Activated CD4-positive, alpha-beta memory T cell treated with anti-CD3 and anti-CD28 coated beads for 36 hours (primary cell): ENCODE data around the gene TAF9. TPM values are rescaled to one million over a fixed set of nuclear protein-coding genes. Genes with fewer than 3 reads are reported as not detected.
"Not testable (repeated sequence)": the region's sequence is repeated elsewhere in the genome, so short reads cannot be mapped to it uniquely, and the experiment has no call there.

Experiments used
- CTCF ChIA-PET: fragments of 350-600 bp; sonication (Branson Sonifier 250); formaldehyde crosslinking; loops from one replicate; lab custom pipeline; 2021; ENCODE audit warnings: antibody characterized with exemption, inconsistent platforms; lab: Charles Lee
- POLR2A ChIA-PET: fragments of 350-600 bp; sonication (Branson Sonifier 250); formaldehyde crosslinking; loops from one replicate; lab custom pipeline; 2021; ENCODE audit warnings: antibody characterized with exemption; lab: Charles Lee
- DNase-seq: peaks from one replicate; pipeline ENCODE4 v3.0.0-alpha.2; 2020
- H3K27ac Mint-ChIP-seq: one replicate; pipeline ENCODE4 v1.8.0; 2021; ENCODE audit warnings: mixed read lengths
- H3K27me3 Mint-ChIP-seq: one replicate; pipeline ENCODE4 v1.8.0; 2021; ENCODE audit warnings: mixed read lengths
- H3K36me3 Mint-ChIP-seq: one replicate; pipeline ENCODE4 v1.8.0; 2021; ENCODE audit warnings: mixed read lengths
- H3K4me1 Mint-ChIP-seq: one replicate; pipeline ENCODE4 v1.8.0; 2021; ENCODE audit warnings: low read depth, mixed read lengths
- H3K4me3 Mint-ChIP-seq: one replicate; pipeline ENCODE4 v1.8.0; 2021; ENCODE audit warnings: mild to moderate bottlenecking, mixed read lengths
- H3K9me3 Mint-ChIP-seq: one replicate; pipeline ENCODE4 v1.8.0; 2021; ENCODE audit warnings: mixed read lengths
- intact Hi-C: fragments of 100-400 bp; cut with micrococcal nuclease; formaldehyde crosslinking; loops from one replicate; pipeline ENCODE4 v1.15.1; 2023
- total RNA-seq, 2 experiments: library from RNA; stranded (reverse); gene quantifications; one replicate each; pipeline ENCODE4 v1.2.3, GENCODE V29; 2021

The TAF9 gene
- 10 to 100 TPM; 55.8 to 58.3 TPM for total RNA-seq

GRCh38 chr5:69369340-69370121 lies at the start of gene TAF9, which contains the start of the genes AK6 and RAD17:
Gene TAF9, minus strand, starts transcription at chr5:69369520. Its CDS starts 3,783 bp downstream, at chr5:69365737.
Gene AK6, minus strand, starts transcription at chr5:69369520. Its CDS starts 30 bp downstream, at chr5:69369490.
Gene RAD17, plus strand, starts transcription at chr5:69369818. Its CDS starts 2,391 bp downstream, at chr5:69372209.
- Mint-ChIP-seq H3K27me3 (no peaks in the 10 kb centered on the region), H3K36me3 (peaks cover 24% of the 10 kb centered on the region), H3K9me3 (no peaks in the 10 kb centered on the region), H3K4me1 (peaks cover 44% of the 10 kb centered on the region), H3K27ac (peak within 1 kb of the TSS; percentile 97), H3K4me3 (peak within 1 kb of the TSS; percentile 98)
- peak; percentile 94 for DNase-seq
- POLR2A ChIA-PET: interaction anchor here (1.7 kb wide), 1 partner anchor 276 kb away, joined by 5 read pairs; the partner anchor contains the start of gene SLC30A5
- intact Hi-C loops: loop anchor here (1.0 to 2.0 kb wide), 6 partner anchors 135 to 327 kb away; partner anchors contain the start of genes CCNB1, CDK7 and CENPH
- CTCF ChIA-PET: interaction anchor here (1.1 to 2.0 kb wide), 2 partner anchors 35 to 276 kb away, joined by 4 to 9 read pairs; partner anchors contain the start of gene SLC30A5

GRCh38 chr5:69418554-69418953 lies 49.2 kb upstream of the TAF9 start:
- DNase-seq: no peak
- Mint-ChIP-seq H3K4me3 (no peak overlapping the region), H3K27me3 (no peaks in the 10 kb centered on the region), H3K9me3 (no peaks in the 10 kb centered on the region), H3K4me1 (peaks cover 2% of the 10 kb centered on the region), H3K27ac (no peak overlapping the region), H3K36me3 (peaks cover 4% of the 10 kb centered on the region)
- POLR2A ChIA-PET: no interaction called here
- CTCF ChIA-PET: no interaction called here
- intact Hi-C loops: loop anchor here (10.0 kb wide), 1 partner anchor 76 kb away; the partner anchor contains the start of gene OCLN

DNA sequence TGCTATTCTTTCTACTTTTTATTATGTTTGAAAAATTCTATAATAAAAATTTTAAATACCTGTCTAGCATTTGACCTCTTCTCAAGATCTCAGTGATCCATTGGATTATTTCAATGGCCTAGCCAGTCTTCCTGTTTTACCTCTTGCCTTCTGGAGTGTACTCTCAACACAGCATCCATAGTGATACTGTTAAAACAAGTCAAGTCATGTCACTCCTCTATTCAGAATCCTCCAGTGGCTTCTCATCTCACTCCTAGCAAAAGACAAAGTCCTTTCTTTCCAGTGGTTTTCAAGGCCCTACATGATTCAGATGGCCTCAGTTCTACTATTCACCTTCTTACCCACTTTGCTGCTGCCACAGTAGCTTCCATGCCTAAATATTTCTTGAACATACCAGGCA lies 47.4 kb upstream of the TAF9 start:
- H3K4me3 Mint-ChIP-seq: no peak overlapping the region
- ChIA-PET POLR2A (no interaction called here), CTCF (no interaction called here)
- H3K4me1 Mint-ChIP-seq: peaks cover 2% of the 10 kb centered on the region
- intact Hi-C loops: loop anchor here (10.0 kb wide), 1 partner anchor 78 kb away; the partner anchor contains the start of gene OCLN
- H3K27ac Mint-ChIP-seq: no peak overlapping the region
- peaks cover 5% of the 10 kb centered on the region for H3K36me3 Mint-ChIP-seq
- no peaks in the 10 kb centered on the region for H3K27me3 Mint-ChIP-seq
- no peak for DNase-seq
- no peaks in the 10 kb centered on the region for H3K9me3 Mint-ChIP-seq

- CTCF ChIA-PET: no interaction called here
- no peak for DNase-seq
- Mint-ChIP-seq H3K27ac (no peak overlapping the region), H3K4me3 (peak overlapping the region; percentile 21), H3K36me3 (peaks cover 9% of the 10 kb centered on the region), H3K27me3 (no peaks in the 10 kb centered on the region), H3K9me3 (no peaks in the 10 kb centered on the region), H3K4me1 (peaks cover 2% of the 10 kb centered on the region)
- POLR2A ChIA-PET: no interaction called here
- intact Hi-C loops: loop anchor here (10.0 kb wide), 1 partner anchor 79 kb away; the partner anchor contains the start of gene OCLN
These were observed 46.9 kb upstream of the TAF9 start for GRCh38 chr5:69416180-69416579.

DNA sequence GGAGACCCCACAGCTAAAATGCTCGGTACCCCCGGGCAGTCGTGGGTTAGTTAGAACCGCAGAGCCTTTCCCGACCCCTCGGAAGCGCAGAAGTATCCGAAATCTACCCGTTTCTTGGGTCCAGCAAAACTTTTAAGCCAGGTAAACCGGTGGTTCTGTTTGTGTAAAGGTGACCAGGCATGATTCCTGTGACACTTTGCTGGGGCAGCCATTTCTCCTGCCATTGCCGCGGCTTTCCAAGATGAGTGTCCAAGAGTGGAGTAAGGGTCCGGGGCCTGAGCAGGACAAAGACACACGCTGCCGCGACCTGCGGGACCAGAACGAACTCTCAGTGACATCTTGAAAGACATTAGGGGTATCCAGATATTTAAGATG lies 46.3 kb upstream of the TAF9 start:
- no peaks in the 10 kb centered on the region for H3K27me3 Mint-ChIP-seq
- intact Hi-C loops: loop anchor here (10.0 kb wide), 1 partner anchor 79 kb away; the partner anchor contains the start of gene OCLN
- DNase-seq: no peak
- H3K4me3 Mint-ChIP-seq: peak overlapping the region; percentile 54
- peaks cover 9% of the 10 kb centered on the region for H3K36me3 Mint-ChIP-seq
- H3K27ac Mint-ChIP-seq: no peak overlapping the region
- H3K9me3 Mint-ChIP-seq: no peaks in the 10 kb centered on the region
- POLR2A ChIA-PET: no interaction called here
- H3K4me1 Mint-ChIP-seq: peaks cover 2% of the 10 kb centered on the region
- CTCF ChIA-PET: no interaction called here

DNA sequence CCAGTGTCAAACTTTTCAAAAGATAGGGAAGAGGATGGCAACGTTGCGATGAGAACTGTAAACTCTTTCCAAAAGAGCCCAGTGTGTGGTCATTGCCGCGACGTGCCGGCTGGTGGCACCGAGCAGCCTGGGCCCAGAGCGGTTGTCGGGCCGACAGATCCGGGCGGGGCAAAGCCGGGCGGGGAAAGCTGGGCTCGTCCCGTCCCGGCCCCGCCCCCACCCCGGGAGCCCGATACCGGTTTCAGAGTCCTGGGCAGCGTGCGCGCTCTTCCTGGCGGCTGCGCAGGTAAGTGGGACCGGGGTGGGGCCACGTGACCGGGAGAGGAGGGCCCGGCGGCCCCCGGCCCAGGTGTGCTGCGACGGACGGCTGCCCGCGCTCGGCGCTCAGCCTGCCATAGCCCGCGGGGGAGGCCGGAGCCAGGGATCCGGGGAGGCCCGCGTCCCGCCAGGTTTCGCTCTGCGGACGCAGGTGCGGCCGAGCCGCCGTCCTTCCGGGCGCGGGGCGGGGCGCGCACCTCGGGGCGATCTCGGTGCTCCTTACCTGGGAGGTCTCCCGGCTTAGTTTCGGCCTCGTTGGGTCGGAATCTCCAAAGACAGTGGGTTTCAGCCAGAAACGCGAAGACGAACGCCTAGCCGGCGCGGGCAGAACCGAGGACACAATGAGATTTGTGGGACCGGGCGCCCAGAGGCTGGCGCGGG lies 45.7 kb upstream of the TAF9 start, which contains the start of gene MARVELD2:
MARVELD2 (plus strand) TSS at position 232 of the 699 bp plus-strand sequence. CDS start 4,270 bp downstream, outside the sequence.
- POLR2A ChIA-PET: no interaction called here

GRCh38 chr5:69404659-69405330 lies 35.5 kb upstream of the TAF9 start:
- H3K27ac Mint-ChIP-seq: no peak overlapping the region
- CTCF ChIA-PET: no interaction called here
- no peak overlapping the region for H3K4me3 Mint-ChIP-seq
- H3K4me1 Mint-ChIP-seq: no peaks in the 10 kb centered on the region
- intact Hi-C loops: no loop called here
- DNase-seq: no peak
- no peaks in the 10 kb centered on the region for H3K9me3 Mint-ChIP-seq
- H3K27me3 Mint-ChIP-seq: no peaks in the 10 kb centered on the region
- POLR2A ChIA-PET: no interaction called here
- H3K36me3 Mint-ChIP-seq: peaks cover 30% of the 10 kb centered on the region

More for the DNA sequence above, 45.7 kb upstream of the TAF9 start, which contains the start of gene MARVELD2:
- CTCF ChIA-PET: no interaction called here
- DNase-seq: peak; percentile 61
- peaks cover 2% of the 10 kb centered on the region for H3K4me1 Mint-ChIP-seq
- intact Hi-C loops: loop anchor here (10.0 kb wide), 1 partner anchor 80 kb away; the partner anchor contains the start of gene OCLN
- H3K36me3 Mint-ChIP-seq: peaks cover 12% of the 10 kb centered on the region
- peak within 1 kb of the TSS; percentile 54 for H3K4me3 Mint-ChIP-seq
- no peak within 1 kb of the TSS for H3K27ac Mint-ChIP-seq
- no peaks in the 10 kb centered on the region for H3K9me3 Mint-ChIP-seq
- H3K27me3 Mint-ChIP-seq: no peaks in the 10 kb centered on the region

DNA sequence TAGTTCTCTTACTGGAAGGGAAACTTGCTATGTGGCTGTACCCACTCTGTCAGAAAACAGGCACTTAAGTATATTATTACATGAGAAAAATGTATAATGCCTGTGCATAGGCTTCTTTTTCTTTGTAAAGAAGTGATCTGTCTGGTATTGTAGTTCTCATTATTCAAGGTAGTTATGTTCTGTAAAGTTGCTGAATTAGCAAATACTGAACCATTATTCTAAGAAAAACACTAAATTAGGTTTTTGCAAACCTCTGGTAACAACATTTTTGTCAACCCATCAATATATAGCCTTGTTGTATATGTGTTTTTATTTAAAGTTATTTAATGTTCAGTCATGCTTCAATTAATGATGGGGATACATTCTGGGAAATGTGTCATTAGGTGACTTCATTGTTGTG lies 9.1 kb upstream of the TAF9 start:
- POLR2A ChIA-PET: no interaction called here
- DNase-seq: no peak
- CTCF ChIA-PET: no interaction called here
- Mint-ChIP-seq H3K4me3 (no peak overlapping the region), H3K27me3 (no peaks in the 10 kb centered on the region), H3K36me3 (peaks cover 12% of the 10 kb centered on the region), H3K9me3 (no peaks in the 10 kb centered on the region), H3K4me1 (no peaks in the 10 kb centered on the region), H3K27ac (no peak overlapping the region)
- intact Hi-C loops: no loop called here

DNA sequence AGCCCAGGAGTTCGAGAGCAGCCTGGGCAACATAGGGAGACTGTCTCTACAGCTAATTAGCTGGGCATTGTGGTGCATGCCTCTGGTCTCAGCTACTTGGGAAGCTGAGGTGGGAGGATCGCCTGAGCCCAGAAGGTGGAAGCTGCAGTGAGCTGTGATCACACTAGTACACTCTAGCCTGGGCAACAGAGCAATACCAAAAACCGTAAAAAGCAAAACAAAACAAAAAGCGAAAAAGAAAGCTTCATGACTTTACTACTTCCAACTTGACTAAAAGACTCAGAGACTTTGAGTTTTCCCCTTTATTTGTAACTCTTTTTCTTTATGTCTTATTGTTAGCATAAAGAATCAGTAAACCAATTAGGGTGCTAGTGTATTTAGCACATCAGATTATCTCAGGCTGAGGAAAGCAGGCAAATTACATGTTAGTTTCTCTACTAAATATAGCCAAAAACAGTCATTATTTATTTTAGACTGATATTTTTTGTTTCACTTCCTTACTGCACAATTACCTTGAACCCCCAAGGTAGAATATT lies 5.7 kb upstream of the TAF9 start:
- Mint-ChIP-seq H3K4me1 (peaks cover 16% of the 10 kb centered on the region), H3K36me3 (peaks cover 11% of the 10 kb centered on the region), H3K4me3 (no peak overlapping the region), H3K27ac (no peak overlapping the region), H3K27me3 (no peaks in the 10 kb centered on the region), H3K9me3 (no peaks in the 10 kb centered on the region)
- ChIA-PET POLR2A (no interaction called here), CTCF (interaction anchor here (0.6 kb wide), 1 partner anchor 31 kb away, joined by 3 read pairs; no protein-coding TSS in a partner anchor)
- no peak for DNase-seq
- intact Hi-C loops: no loop called here

DNA sequence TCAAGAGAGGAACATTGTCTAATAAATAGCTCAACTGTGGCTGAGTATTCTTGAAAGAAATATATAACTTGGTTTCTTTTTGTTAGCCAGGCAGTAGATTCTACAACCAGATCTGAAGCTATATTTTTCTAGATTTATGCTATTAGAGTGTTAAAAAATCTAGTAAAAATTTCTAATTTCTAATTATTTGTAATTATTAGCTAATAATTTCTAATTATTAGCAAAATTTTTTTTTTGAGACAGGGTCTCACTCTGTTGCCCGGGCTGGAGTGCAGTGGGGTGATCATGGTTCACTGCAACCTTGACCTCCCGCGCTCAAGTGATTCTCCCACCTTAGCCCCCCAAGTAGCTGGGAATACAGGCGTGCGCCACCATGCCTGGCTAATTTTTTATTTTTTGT lies 3.1 kb upstream of the TAF9 start:
- no peak overlapping the region for H3K4me3 Mint-ChIP-seq
- H3K9me3 Mint-ChIP-seq: no peaks in the 10 kb centered on the region
- peaks cover 28% of the 10 kb centered on the region for H3K4me1 Mint-ChIP-seq
- no peak overlapping the region for H3K27ac Mint-ChIP-seq
- ChIA-PET CTCF (interaction anchor here (0.6 to 1.7 kb wide), 4 partner anchors 38 to 329 kb away, joined by 3 to 9 read pairs (median 4); partner anchors contain the start of gene SLC30A5), POLR2A (interaction anchor here (0.7 to 0.8 kb wide), 2 partner anchors 13 to 231 kb away, joined by 3 read pairs; no protein-coding TSS in a partner anchor)
- intact Hi-C loops: no loop called here
- no peaks in the 10 kb centered on the region for H3K27me3 Mint-ChIP-seq
- H3K36me3 Mint-ChIP-seq: peaks cover 15% of the 10 kb centered on the region
- DNase-seq: no peak

DNA sequence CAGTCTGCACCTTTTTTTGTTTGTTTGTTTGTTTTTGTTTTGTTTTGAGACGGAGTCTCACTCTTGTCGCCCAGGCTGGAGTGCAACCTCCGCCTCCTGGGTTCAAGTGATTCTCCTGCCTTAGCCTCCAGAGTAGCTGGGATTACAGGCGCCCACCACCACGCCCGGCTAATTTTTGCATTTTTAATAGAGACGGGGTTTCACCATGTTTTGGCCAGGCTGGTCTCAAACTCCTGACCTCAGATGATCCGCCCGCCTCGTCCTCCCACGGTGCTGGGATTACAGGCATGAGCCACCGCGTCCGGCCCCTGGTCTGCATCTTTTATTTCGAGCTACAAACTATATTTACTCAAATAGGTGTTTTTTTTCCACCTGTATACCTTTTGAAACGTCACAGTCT lies 1.0 kb upstream of the TAF9 start:
- H3K9me3 Mint-ChIP-seq, H3K27me3 Mint-ChIP-seq: not testable (repeated sequence)
- intact Hi-C loops: loop anchor here (1.0 kb wide), 1 partner anchor 277 kb away; no protein-coding TSS in a partner anchor
- peaks cover 17% of the 10 kb centered on the region for H3K36me3 Mint-ChIP-seq
- CTCF ChIA-PET: interaction anchor here (0.5 to 2.0 kb wide), 3 partner anchors 9 to 277 kb away, joined by 4 to 9 read pairs (median 5); partner anchors contain the start of gene SLC30A5
- peak overlapping the region; percentile 96 for H3K27ac Mint-ChIP-seq
- DNase-seq: peak; percentile 39
- H3K4me1 Mint-ChIP-seq: peaks cover 37% of the 10 kb centered on the region
- POLR2A ChIA-PET: interaction anchor here (1.7 kb wide), 1 partner anchor 277 kb away, joined by 5 read pairs; the partner anchor contains the start of gene SLC30A5
- H3K4me3 Mint-ChIP-seq: peak overlapping the region; percentile 91
